Upper lobe of left lung (tissue), 4 donors: ENCODE measurements around the gene LGALS4.
"Not testable (repeated sequence)": the region's sequence is repeated elsewhere in the genome, so short reads cannot be mapped to it uniquely, and the experiment has no call there.

Source experiments
- POLR2A ChIP-seq, 4 donors: fragments of 450-650 bp; IDR thresholded peaks; one replicate each; pipeline ENCODE4 v1.5.1; 2016 to 2017; ENCODE audit warnings: antibody characterized with exemption in 4 of 4, mild to moderate bottlenecking in 2 of 4
- POLR2AphosphoS5 ChIP-seq, 2 donors: sonication (generic); formaldehyde crosslinking; IDR thresholded peaks; one replicate each; pipeline ENCODE4 v1.5.1; 2017; ENCODE audit warnings: antibody characterized with exemption in 2 of 2

DNA sequence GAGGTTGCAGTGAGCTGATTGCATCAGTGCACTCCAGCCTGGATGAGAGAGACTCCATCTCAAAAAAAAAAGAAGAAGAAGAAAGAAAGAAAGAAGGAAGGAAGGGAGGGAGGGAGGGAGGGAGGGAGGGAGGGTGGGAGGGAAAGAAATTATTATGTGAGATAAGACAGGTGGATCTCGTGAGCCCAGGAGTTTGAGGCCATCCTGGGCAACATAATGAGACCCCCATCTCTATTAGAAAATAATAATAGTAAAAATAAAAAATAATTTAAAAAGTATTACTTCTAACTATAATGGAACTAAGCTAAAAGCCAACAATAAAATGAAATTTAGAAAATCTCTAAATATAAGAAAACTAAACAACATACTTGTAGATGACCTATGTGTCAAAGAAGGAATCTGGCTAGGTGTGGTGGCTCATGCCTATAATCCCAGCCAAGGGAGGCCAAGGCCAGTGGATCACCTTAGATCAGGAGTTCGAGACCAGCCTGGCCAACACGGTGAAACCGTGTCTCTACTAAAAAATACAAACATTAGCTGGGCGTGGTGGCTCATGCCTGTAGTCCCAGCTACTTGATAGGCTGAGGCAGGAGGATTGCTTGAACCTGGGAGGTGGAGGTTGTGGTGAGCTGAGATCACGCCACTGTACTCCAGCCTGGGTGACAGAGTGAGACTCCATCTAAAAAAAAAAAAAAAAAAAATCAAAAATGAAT is 51.8 kb downstream of the LGALS4 start:
- not testable (repeated sequence) for TF ChIP-seq POLR2A, POLR2AphosphoS5 (IDR thresholded peaks at IDR 0.05)
